Esophagus muscularis mucosa (tissue), 4 donors: ENCODE data around the gene FAM170A.

Source experiments
- EP300 ChIP-seq: sonication (generic); formaldehyde crosslinking; IDR thresholded peaks from one replicate; pipeline ENCODE4 v1.6.1; 2017; ENCODE audit warnings: antibody characterized with exemption
- POLR2A ChIP-seq: fragments of 450-650 bp; IDR thresholded peaks from one replicate; pipeline ENCODE4 v1.6.1; 2017; ENCODE audit warnings: antibody characterized with exemption, moderate library complexity, mild to moderate bottlenecking, low read depth
- POLR2AphosphoS5 ChIP-seq, 2 donors: sonication (generic); formaldehyde crosslinking; IDR thresholded peaks; one replicate each; pipeline ENCODE4 v1.6.1; 2017; ENCODE audit warnings: antibody characterized with exemption in 2 of 2
- TF ChIP-seq, protein P1 (sequence below), 3 experiments: fragments of 200-600 bp in 2 of 3; fragments of 450-650 bp in 1 of 3; sonication (generic) in 2 of 3; IDR thresholded peaks; one replicate each; pipeline ENCODE4 v1.5.1; 2017 to 2019; ENCODE audit warnings: antibody characterized with exemption in 3 of 3, mild to moderate bottlenecking in 2 of 3, moderate library complexity in 1 of 3

DNA sequence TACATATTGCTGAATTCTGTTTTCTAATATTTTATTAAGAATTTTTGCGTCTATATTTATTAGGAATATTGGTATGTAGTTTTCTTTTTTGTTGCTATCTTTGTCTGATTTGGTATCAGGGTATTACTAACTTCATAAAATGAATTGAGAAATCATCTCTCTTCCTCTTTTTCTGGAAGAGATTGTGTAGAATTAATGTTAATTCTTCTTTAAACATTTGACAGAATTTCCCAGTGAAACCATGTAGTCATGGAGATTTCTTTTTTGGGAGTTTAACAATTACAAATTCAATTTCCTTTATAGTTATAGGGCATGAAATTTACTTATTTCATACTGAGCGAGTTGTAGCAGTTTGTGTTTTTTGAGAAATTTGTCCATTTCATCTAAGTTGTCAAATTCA is 3.3 kb upstream of the FAM170A start:
- TF ChIP-seq, protein P1, sequence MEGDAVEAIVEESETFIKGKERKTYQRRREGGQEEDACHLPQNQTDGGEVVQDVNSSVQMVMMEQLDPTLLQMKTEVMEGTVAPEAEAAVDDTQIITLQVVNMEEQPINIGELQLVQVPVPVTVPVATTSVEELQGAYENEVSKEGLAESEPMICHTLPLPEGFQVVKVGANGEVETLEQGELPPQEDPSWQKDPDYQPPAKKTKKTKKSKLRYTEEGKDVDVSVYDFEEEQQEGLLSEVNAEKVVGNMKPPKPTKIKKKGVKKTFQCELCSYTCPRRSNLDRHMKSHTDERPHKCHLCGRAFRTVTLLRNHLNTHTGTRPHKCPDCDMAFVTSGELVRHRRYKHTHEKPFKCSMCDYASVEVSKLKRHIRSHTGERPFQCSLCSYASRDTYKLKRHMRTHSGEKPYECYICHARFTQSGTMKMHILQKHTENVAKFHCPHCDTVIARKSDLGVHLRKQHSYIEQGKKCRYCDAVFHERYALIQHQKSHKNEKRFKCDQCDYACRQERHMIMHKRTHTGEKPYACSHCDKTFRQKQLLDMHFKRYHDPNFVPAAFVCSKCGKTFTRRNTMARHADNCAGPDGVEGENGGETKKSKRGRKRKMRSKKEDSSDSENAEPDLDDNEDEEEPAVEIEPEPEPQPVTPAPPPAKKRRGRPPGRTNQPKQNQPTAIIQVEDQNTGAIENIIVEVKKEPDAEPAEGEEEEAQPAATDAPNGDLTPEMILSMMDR (IDR thresholded peaks at IDR 0.05): no peak
- no peak for TF ChIP-seq POLR2A
- no peak for TF ChIP-seq POLR2AphosphoS5 (IDR thresholded peaks at IDR 0.05)
- TF ChIP-seq EP300: no peak
